Urothelium cell line (cell line): Measurements from ENCODE around the gene DYNLT1.
"Not testable (repeated sequence)": the region's sequence is repeated elsewhere in the genome, so short reads cannot be mapped to it uniquely, and the experiment has no call there.

Experiments used
- DNase-seq: peaks from one replicate; pipeline ENCODE4 v3.0.0; 2011; ENCODE audit warnings: low spot score, mixed read lengths
- FAIRE-seq: peaks from 2 replicates; lab custom pipeline; 2011; peaks lifted over from hg19 to GRCh38; lab: Jason Lieb, UNC

The DYNLT1 gene

DNA sequence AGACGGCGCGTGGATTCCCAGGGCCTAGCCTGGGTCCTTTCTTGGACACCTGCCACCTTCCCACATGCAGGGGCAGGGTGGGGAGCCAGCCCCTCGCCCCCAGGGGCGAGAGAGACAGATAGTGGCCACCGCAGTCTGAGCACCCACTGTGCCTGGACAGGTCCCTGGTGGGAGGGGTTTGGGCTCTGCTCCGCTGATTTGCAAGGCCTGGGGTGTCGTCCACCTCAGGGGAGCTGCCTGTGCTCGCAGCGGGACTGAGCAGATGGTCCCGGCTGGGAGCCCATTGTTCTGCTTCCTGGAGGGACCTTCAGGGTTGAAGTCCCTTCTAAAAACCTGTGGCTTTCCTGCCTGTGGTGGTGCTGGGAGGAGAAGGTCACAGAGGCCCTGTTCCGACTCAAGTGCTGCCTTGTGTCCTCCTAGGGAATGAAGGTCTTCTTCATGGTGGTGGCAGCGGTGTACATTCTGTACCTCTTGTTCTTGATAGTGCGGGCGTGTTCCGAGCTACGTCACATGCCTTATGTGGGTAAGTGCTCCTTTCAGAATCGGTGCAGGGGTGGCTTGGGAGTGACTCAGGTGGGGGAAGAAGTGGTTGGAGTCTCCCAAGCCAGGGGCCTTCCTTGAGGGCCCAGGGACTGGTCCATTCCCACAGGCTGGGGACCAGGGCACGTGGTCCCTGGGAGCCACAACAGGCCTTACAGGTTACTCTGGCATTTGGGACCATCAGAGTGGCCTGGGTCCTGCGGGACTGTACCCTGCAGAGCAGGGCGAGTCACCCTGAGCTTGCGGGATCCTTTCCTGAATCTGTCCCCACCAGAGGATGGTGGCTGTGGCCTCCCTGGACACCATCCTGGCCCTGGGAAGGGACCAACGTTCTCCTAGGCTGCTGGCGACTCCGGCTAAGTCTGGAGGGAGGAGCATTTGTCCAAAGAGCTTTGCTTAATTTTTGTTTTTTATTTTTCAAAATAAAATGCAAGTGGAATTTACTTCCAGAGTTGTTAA lies 19.6 kb downstream of the DYNLT1 start:
- DNase-seq: no peak
- no peak for FAIRE-seq

DNA sequence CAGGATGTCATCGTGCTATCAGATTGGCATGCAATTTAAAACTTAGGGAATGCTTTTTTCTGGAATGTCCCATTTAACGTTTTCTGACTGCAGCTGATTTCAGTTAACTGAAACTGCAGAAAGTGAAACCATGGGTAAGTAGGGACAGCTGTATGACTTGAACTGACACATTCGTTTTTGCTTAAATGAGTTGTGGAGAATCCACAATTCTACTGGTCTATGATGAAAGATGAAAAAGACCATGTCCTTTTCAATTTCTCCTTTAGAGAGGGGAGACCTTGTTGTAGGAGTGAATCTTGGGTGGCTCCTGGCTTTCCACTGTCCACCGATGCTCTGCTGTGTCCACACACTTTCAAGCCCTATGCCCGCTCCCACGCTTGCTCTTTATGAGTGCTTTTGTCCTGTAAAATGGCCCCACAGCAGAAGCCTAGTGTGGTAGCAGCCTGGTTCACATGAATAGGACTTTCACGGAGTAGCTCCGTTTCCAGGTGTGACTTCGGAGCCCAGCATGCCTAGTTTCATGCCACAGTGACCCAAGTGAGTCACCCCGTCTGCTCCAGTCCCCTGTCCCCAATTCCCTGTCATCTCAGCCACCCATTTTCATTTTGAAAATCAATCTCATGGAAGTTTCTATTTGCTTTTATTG lies 21.9 kb downstream of the DYNLT1 start:
- FAIRE-seq (no peak), DNase-seq (no peak)

DNA sequence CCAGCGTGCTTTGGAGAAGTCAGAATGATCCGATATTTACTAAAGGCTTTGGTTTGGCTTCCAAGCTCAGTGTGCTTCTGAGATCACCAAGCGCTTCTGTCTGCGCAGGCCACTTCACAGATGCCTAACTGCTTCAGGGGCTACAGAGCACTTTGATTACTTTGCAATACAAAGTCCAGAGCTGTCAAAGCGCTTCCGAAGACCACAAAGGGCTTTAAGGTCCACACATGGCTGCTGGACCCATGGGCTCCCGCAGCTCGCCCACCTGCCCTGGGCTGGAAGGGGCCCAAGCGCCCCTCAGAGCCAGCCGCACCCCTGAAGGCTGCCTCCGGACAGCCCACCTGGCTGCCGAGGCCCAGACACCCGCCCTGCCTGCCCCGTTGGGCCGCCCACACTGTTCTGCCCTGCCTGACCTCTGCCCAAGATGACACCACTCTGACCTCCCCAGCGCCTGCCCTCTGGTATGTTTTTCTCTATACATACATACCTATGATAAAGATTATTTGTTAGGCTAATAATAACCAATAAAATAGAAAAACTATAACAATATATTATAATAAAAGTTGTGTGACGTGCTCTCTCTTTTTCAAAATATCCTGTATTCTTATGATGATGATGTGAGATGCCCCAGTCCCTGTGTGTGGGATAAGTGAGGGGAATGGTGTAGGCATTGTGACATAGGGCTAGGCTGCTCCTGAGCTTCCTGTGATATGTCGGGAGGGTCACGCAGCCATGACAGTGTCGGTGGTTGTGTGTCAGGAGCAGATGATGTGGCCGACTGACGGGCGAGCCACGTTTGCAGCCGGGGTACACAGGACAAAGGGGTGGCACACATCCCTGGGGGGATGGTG lies 22.6 kb downstream of the DYNLT1 start:
- FAIRE-seq (no peak), DNase-seq (no peak)

DNA sequence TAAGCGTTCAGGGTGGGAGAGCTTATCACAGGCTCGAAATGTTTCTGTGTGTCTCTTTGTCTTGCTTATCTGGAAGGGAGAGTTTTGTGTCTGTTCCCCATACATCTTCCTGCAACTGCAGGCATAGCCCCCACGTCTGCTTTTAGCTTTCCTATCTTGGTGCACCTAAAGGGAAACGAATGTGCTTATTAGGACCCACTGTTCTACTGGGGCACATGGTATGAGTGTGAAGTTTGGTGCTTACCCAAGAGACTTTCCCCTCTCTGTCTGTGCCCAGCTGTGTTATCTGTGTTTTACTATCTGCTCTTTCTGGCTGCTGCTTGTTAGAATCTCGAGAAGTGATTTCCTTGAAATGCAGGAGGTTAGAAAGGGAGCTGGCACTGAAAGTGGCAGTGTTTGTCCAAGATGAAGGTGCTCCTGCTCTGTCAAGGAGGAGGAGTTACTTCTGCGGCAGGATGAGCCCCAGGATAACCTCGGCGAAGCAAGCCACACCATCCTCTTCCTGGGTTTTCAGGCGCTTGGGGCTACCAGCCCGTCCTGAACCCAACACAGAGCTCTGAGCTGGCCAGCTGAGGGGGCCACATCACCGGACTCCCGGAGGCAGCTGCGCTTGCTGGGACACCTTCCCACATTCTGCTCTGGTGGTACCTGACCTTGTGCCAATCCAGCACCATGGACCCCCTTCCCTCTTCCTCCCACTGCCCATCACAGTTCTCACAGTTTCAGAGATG lies 23.4 kb downstream of the DYNLT1 start:
- no peak for FAIRE-seq
- DNase-seq: no peak

DNA sequence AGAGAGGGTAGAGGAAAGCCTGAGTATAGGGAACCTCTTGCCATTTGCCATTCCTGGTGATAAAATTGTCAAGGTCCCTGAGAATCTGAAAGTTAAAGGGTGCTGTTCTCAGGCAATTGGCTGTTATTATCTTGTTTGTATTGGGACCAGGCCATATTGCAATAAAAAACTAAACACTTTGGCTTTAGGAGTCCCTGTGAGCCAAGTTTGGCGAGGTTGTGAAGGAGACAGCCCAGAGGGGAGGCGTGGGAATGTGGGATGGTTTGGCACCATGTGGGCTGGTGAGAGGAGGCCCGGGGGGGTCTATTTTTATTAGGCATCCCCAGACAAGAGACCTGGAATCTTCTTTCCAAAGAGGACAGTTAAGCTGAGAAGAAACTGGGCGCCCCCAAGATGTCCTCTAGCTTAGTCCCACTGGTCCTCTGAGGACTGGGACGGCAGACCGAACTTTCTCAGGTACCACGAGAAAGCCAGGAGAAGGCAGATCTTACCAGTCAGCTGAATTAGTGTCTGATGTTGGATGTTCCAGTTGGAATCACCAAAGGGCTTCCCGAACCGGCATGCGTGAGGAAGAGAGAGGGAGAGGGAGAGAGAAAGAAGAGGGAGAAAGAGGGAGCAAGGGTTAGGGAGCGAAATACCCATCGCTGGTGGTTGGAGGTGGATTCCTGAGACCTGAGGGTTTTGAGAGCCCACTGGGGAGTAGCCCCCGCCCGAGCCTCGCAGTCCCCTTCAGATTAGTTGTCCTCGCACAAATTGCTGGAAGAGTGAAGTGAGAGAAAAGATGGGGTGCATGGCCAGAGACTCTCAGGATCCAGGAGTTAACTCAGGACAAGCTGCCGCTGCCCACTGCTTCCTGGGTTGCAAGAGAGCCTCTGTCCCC lies 24.4 kb downstream of the DYNLT1 start:
- no peak for DNase-seq
- FAIRE-seq: no peak

DNA sequence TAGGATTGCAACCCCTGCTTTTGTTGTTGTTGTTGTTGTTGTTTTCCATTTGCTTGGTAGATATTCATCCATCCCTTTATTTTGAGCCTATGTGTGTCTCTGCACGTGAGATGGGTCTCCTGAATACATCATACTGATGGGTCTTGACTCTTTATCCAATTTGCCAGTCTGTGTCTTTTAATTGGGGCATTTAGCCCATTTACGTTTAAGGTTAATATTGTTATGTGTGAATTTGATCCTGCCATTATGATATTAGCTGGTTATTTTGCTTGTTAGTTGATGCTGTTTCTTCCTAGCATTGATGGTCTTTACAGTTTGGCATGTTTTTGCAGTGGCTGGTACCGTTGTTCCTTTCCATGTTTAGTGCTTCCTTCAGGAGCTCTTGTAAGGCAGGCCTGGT lies 26.3 kb downstream of the DYNLT1 start:
- not testable (repeated sequence) for FAIRE-seq, DNase-seq

DNA sequence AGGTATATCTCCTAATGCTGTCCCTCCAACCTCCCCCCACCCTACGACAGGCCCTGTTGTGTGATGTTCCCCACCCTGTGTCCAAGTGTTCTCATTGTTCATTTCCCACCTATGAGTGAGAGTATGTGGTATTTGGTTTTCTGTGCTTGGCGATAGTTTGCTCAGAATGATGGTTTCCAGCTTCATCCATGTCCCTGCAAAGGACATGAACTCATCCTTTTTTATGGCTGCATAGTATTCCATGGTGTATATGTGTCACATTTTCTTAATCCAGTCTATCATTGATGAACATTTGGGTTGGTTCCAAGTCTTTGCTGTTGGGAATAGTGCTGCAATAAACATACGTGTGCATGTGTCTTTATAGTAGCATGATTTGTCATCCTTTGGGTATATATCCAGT lies 29.9 kb downstream of the DYNLT1 start:
- FAIRE-seq, DNase-seq: not testable (repeated sequence)

DNA sequence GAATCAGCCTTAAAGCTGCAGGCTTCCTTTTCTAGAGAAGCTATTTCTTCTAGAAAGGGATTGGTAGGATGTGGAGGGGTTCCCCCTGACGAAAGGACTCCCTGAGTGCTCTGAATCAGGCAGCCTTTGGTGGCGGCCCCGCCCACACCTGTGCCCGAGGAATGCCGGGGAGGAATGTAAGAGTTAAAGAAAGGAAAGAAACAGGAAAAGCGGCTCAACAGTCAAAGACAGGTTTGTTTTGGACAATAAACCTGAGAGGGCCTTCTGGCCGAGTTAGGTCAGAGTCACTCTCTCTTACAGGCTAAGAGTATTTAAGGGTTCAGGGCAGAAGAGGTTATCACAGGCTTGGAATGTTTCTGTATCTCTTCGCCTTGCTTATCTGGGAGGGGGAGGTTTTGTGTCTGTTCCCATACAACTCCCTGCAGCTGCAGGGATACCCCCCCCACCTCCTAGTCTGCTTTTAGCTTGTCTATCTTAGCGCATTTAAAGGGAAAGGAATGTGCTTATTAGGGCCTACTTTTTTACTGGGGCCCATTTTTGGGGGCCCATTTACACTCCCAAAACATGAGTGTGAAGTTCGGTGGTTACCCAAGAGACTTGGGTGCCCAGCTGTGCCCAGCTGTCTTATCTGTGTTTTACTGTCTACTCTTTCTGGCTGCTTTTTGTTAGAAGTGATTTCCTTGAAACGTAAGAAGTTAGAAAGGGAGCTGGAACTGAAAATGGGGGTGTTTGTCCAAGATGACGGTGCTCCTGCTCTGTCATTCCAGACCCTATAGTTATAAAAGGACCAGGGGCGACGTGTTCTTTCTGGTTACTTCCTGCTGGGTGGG lies 32.8 kb downstream of the DYNLT1 start:
- DNase-seq (no peak), FAIRE-seq (no peak)

DNA sequence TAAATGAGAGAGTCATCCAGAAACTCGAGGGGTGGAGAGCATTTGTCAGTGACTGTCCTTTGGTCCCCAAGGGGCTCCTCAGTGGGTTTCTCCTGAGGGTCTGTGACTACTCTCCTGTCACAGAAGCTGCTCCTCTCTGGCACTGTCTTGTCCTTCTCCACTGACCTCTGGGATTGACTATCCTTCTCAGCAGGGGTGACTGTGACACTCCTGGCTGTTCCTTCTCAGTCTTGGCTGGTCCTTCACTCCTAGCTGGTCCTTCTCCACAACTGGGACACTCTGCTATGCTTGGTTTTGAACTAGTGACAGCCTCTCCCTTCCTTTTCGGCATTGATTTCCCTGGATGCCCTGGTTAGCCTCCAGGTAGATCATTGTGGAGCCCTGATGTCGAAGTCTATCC lies 33.5 kb downstream of the DYNLT1 start:
- DNase-seq (no peak), FAIRE-seq (no peak)

DNA sequence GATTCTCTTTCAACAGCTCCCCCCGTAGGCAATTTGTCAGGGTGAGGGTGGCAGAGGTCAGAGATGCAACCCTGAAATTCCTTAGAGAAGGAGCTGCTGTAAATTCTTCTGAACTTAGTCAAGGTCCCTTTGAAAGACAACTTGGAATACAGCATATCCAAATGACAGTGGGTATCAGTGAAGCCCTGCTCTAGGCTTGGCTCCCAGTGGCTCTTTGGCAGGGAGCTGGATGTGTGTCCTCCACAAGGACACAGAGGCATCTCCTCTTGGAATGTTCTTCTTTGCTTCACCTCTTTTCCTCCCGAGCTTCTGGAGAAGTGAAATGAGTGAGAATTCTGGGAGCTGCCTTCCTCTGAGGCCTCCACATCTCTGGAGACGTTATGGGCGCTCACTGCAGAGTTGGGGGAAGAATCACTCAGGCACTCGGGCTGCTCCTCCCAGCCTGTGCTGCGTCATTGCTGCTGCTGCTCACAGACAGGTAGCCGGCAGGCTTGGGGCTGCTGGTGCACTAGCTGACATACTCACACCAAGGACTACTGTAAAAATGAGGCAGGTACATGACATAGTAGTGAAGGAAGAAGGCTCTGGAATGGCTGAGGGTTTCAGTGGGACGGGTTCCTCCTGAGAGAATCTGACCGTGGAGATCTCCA lies 34.1 kb downstream of the DYNLT1 start:
- FAIRE-seq (no peak), DNase-seq (no peak)

DNA sequence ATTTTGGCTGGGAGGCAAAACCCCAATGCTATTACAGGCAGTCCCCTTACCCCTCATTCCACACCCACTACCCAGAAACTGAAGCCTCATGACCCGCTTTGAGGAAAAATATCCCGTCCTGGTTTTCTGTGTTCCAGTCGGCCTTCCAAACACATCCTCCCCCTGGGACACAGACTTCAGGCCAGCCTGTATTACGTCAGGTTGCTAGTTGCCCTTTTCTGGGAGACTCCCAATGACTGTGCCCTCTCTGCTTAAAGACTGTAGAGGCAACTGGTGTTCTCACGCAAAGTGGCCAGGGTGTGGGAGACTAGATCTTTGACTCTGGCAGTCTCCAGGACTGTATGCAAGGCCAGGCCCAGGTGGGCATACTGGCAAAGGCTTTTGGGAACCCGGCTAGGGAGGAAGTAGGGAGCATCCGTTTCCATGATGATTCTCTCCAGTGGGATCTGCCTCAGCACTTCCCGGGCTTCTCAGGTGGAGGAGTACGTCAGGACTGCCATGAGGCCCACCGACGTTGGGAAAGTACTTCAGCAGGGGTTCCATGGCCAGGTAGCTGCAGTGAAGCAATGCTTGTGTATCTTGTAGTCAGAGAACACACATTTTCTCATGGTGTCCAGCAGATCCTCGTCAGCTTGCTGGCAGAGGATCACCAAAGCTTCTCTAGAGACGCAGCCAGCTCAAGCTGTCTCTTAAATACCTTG lies 34.9 kb downstream of the DYNLT1 start:
- no peak for DNase-seq
- no peak for FAIRE-seq

DNA sequence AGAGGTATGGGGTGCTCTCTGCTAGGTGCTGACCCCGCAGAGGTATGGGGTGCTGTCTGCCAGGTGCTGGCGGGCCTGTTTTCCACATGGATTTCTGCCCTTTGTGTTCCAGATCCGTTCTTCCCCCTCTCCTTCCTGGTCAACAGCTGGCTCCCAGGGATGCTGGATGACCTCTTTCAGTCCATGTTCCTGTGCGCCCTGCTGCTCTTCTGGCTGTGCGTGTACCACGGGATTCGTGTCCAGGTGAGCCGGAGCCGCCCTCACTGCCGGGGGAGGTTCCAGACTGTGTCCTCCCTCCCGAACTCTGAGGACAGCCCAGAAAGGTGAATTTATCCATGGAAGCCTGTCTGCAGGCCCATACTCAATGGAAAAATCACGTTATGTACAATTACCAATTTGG lies 36.3 kb downstream of the DYNLT1 start:
- no peak for FAIRE-seq

DNA sequence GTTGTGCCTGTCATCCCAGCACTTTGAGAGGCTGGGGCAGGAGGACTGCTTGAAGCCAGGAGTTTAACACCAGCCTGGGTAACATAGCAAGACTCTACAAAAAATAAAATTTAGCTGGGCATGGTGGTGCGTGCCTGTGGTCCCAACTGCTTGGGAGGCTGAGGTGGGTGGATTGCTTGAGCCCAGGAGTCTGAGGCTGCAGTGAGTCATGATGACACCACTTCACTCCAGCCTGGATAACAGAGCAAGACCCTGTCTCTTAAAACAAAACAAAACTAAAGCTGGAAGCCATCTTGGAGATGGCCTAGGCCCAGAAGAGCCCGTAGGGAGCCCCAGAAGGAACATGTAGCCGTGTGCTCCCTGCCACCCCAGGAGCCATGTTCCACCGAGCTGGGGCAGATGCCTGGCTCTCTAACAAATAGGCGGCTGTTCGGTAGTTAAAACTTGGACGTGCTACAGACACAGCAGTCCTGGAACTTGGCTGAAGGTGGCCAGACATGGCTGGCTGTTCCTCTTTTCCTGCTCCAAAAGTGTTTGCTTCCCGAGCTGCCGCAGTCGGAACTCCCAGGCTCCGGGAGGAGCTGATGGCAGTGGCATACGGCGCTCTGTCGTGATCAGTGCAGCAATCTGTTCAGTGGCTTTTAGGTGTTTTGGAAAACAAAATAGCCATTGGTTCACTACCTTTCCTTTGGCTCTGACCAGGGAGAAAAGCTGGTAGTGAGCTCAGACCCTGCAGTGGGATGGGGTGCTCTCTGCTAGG lies 37.0 kb downstream of the DYNLT1 start:
- FAIRE-seq (no peak), DNase-seq (no peak)

More for the DNA sequence above, 36.3 kb downstream of the DYNLT1 start:
- DNase-seq: no peak

DNA sequence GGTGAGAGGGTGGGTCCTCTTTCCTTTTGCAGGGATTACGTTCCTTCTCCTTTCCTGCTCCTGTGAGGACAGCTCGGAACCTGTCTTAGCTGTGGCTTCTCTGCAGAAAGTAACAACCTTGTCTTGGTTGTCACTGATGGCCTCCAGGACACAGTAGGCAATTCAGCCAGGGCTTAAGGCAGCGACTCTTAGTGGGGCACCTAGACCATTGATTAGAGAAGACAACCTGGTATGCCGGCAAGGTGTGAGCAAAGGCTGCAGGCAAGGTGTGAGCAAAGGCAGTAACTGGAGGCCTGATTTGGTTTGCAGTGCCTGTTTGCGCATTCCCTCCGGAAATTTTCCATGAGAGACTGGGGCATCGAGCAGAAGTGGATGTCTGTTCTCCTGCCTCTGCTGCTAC lies 37.6 kb downstream of the DYNLT1 start:
- no peak for DNase-seq
- no peak for FAIRE-seq

DNA sequence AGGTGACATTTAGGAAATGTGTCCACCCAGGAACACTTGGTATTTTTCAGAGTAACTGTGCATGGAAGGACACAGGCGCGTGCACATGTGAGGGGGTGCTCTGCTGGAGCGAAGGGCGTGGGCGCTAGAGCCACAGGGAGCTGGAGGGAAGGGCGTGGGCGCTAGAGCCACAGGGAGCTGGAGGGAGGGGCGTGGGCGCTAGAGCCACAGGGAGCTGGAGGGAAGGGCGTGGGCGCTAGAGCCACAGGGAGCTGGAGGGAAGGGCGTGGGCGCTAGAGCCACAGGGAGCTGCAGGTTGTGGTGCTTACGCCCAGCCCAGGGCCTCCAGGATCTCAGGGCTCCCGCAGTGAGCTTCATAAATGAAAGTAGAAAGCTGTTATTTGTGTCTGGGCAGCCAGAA lies 38.5 kb downstream of the DYNLT1 start:
- FAIRE-seq, DNase-seq: not testable (repeated sequence)

DNA sequence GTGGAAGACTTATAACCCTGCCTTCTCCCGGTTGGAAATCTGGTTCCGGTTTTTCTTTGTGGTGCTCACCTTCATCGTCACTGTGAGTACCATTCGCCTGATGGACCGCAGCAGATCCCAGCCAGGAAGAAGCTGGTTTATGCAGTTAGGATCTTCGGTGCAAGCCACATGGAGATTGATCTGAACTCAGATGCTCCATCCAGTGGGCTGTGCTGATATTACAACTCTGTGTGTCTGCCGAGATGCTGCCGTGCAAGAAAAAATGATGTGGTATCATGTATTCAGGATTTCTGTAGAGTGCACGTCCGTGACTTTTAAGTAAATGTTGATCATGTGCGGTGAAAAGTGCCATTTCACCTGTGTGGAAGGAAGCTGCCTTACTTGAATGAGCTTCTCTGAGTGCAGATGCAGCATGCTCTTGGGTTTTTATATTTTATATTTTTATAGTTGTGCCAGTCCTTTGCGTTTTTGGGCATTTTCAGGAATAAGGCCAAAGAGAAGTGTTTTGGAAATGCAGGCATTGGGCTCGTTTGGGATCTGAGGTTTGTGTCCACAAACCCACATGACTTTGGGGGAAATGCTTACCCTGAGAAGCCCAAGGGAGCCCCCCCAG lies 39.2 kb downstream of the DYNLT1 start:
- DNase-seq (peak; percentile 79), FAIRE-seq (peak; percentile 63)
